Measurements from ENCODE around the gene GNS. TPM values are rescaled to one million over a fixed set of nuclear protein-coding genes. Genes with fewer than 3 reads are reported as not detected.

GNS gene
- total RNA-seq, 1 experiment from 2014 or later: 74.9 TPM

DNA sequence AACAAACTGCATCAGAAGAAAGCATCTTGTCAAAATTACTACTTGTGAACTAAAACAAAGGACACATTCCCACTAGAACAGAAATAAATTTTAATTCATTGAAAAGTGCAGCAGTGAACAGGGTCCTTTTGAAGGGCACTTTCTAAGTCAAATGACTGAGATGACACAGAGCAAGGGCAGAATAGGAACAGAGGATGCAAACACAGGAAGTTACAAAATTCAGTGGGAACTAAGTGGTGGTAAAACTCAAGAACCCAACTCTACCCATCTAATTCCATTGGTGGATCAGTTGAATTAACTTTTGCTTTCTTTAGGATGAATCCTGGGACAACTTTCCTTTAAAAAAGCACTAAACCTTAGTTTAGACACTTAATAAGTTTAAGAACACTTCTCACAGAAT is 45.8 kb downstream of the GNS start:
- TF ChIP-seq, protein P1, sequence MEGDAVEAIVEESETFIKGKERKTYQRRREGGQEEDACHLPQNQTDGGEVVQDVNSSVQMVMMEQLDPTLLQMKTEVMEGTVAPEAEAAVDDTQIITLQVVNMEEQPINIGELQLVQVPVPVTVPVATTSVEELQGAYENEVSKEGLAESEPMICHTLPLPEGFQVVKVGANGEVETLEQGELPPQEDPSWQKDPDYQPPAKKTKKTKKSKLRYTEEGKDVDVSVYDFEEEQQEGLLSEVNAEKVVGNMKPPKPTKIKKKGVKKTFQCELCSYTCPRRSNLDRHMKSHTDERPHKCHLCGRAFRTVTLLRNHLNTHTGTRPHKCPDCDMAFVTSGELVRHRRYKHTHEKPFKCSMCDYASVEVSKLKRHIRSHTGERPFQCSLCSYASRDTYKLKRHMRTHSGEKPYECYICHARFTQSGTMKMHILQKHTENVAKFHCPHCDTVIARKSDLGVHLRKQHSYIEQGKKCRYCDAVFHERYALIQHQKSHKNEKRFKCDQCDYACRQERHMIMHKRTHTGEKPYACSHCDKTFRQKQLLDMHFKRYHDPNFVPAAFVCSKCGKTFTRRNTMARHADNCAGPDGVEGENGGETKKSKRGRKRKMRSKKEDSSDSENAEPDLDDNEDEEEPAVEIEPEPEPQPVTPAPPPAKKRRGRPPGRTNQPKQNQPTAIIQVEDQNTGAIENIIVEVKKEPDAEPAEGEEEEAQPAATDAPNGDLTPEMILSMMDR (conservative IDR thresholded peaks at IDR 0.05): no peak
- TF ChIP-seq EZH2 (IDR thresholded peaks at IDR 0.05; ENCODE audit: low read depth): no peak
- H3K9me2 ChIP-seq (ENCODE audit: insufficient read depth): no peaks in the 10 kb centered on the region
- H3K4me3 ChIP-seq: no peak overlapping the region
- no peak for DNase-seq
- intact Hi-C loops (cut with micrococcal nuclease; ENCODE audit: unreplicated experiment): no loop called here
- no peaks in the 10 kb centered on the region for H3F3A ChIP-seq (ENCODE audit: insufficient read depth, low read depth)
- no peak overlapping the region for H2AFZ ChIP-seq
- no peaks in the 10 kb centered on the region for H3K27me3 ChIP-seq (ENCODE audit: insufficient read depth, low read depth)
- no peaks in the 10 kb centered on the region for H3K79me2 ChIP-seq (ENCODE audit: low read depth)
- no TSS peak for BruUV-seq (replicated peaks)
- H4K20me1 ChIP-seq (ENCODE audit: insufficient read depth): no peaks in the 10 kb centered on the region
- H3K4me2 ChIP-seq: no peak overlapping the region
- POLR2A ChIA-PET (ENCODE audit: unreplicated experiment): no interaction called here
- CTCF ChIA-PET: no interaction called here
- H3K9me3 ChIP-seq (ENCODE audit: insufficient read depth, low read depth): no peaks in the 10 kb centered on the region
- no peak overlapping the region for H3K27ac ChIP-seq
- H3K4me1 ChIP-seq (replicated peaks; ENCODE audit: insufficient read depth): no peaks in the 10 kb centered on the region
- peaks cover 3% of the 10 kb centered on the region; the same call in 1 of the 2 replicates for H3K36me3 ChIP-seq (ENCODE audit: low read depth)

DNA sequence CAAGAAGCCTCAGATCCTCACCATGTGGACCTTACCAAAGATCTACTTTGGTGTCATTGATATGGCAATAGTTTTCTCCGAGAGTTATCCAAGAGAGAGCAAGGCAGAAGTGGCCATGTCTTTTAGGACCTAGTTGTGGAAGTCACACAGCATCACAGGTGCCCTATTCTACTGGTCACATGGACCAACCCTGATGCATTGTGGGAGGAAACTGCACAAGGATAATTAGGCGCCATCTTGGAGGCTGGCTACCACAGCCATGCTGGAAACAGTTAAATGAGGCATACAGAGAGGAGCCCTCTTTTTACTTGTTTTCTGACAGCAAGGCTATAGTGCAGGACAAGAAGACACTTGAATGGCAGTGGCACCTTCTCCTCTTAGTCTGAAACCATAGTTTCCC is 49.8 kb downstream of the GNS start:
- H3K4me3 ChIP-seq: no peak overlapping the region
- DNase-seq: no peak
- H2AFZ ChIP-seq: no peak overlapping the region
- H3K4me1 ChIP-seq (replicated peaks; ENCODE audit: insufficient read depth): no peaks in the 10 kb centered on the region
- H3K27me3 ChIP-seq (ENCODE audit: insufficient read depth, low read depth): no peaks in the 10 kb centered on the region
- no peaks in the 10 kb centered on the region for H3K9me2 ChIP-seq (ENCODE audit: insufficient read depth)
- H3K79me2 ChIP-seq (ENCODE audit: low read depth): no peaks in the 10 kb centered on the region
- ChIA-PET POLR2A (ENCODE audit: unreplicated experiment) (no interaction called here), CTCF (no interaction called here)
- H3K36me3 ChIP-seq (ENCODE audit: low read depth): no peaks in the 10 kb centered on the region
- H4K20me1 ChIP-seq (ENCODE audit: insufficient read depth): no peaks in the 10 kb centered on the region
- H3K4me2 ChIP-seq: no peak overlapping the region
- no peaks in the 10 kb centered on the region for H3K9me3 ChIP-seq (ENCODE audit: insufficient read depth, low read depth)
- BruUV-seq (replicated peaks): no TSS peak
- H3F3A ChIP-seq (ENCODE audit: insufficient read depth, low read depth): no peaks in the 10 kb centered on the region
- intact Hi-C loops (cut with micrococcal nuclease; ENCODE audit: unreplicated experiment): no loop called here
- no peak overlapping the region for H3K27ac ChIP-seq
- TF ChIP-seq, protein P1 (conservative IDR thresholded peaks at IDR 0.05): no peak
- no peak for TF ChIP-seq EZH2 (IDR thresholded peaks at IDR 0.05; ENCODE audit: low read depth)

DNA sequence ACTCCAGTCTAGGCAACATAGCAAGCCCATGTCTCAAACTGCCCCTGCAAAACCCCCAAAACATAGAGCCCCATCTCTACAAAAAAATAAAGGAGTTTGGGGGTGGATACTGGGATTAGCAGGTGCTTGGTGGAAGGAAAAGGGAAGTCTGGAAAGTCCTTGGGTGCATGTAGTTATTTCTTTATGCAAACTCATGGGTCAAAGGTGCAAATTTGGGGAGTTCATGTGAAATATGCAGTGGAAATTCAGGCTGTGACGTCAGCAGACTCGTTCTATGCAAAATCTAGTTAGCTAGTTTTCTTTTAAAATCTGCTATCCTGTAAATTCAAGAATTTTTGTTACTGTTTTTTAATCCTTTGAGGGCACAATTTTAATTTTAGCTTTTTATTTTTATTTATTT is 51.3 kb downstream of the GNS start:
- Histone ChIP-seq H3K27me3 (ENCODE audit: insufficient read depth, low read depth) (no peaks in the 10 kb centered on the region), H3K9me2 (ENCODE audit: insufficient read depth) (no peaks in the 10 kb centered on the region), H3K4me1 (replicated peaks; ENCODE audit: insufficient read depth) (no peaks in the 10 kb centered on the region), H3K4me3 (no peak overlapping the region), H3F3A (ENCODE audit: insufficient read depth, low read depth) (no peaks in the 10 kb centered on the region), H3K36me3 (ENCODE audit: low read depth) (no peaks in the 10 kb centered on the region), H3K27ac (no peak overlapping the region), H2AFZ (no peak overlapping the region), H3K9me3 (ENCODE audit: insufficient read depth, low read depth) (no peaks in the 10 kb centered on the region), H4K20me1 (ENCODE audit: insufficient read depth) (no peaks in the 10 kb centered on the region), H3K79me2 (ENCODE audit: low read depth) (no peaks in the 10 kb centered on the region), H3K4me2 (no peak overlapping the region)
- TF ChIP-seq, protein P1 (conservative IDR thresholded peaks at IDR 0.05): no peak
- no peak for TF ChIP-seq EZH2 (IDR thresholded peaks at IDR 0.05; ENCODE audit: low read depth)
- DNase-seq: no peak
- CTCF ChIA-PET: no interaction called here
- intact Hi-C loops (cut with micrococcal nuclease; ENCODE audit: unreplicated experiment): no loop called here
- POLR2A ChIA-PET (ENCODE audit: unreplicated experiment): no interaction called here
- no TSS peak for BruUV-seq (replicated peaks)

All from PC-9 (cell line).